GM12874 (cell line): Measurements from ENCODE around the gene ZACN.

Experiments
- TF ChIP-seq, protein P1 (sequence below): IDR thresholded peaks from 2 replicates; pipeline ENCODE4 v1.5.1; 2011; ENCODE audit warnings: low read depth, mild to moderate bottlenecking, control low read depth, low read length, moderate library complexity; ENCODE audit not compliant: insufficient read depth

Gene ZACN

DNA sequence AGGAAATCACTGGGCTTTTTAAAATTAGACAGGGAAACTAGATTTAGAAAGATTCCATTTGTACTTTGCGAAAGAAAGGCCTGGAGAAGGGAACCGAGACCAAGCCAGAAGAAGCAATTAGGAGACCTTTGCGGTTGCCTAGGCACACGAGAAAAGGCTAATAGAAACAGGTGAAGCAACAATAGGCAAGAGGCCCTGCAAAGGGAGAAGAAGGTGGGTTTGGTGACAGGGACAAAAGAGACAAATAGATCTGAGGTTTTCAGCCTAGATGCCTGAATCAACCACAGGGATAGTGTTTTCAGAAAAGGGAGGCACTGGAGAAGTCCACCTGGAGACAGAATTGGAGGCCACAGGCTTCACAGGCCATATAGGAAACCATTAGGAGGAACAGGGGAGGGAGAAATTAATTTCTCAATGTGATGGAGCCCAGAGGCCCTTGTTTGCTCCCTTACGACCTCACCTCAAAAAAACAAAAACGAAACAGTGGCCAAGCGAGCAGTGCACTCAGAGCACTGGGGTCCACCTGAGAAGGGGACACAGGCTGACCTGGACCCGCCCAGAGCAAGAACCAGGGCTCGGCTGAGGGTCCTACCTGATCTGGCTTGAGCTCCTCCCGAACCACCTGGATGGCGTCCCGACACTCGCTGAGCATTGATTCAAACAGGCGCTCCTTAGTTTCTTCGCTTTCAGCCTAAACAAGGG lies 29.0 kb upstream of the ZACN start:
- TF ChIP-seq, protein P1, sequence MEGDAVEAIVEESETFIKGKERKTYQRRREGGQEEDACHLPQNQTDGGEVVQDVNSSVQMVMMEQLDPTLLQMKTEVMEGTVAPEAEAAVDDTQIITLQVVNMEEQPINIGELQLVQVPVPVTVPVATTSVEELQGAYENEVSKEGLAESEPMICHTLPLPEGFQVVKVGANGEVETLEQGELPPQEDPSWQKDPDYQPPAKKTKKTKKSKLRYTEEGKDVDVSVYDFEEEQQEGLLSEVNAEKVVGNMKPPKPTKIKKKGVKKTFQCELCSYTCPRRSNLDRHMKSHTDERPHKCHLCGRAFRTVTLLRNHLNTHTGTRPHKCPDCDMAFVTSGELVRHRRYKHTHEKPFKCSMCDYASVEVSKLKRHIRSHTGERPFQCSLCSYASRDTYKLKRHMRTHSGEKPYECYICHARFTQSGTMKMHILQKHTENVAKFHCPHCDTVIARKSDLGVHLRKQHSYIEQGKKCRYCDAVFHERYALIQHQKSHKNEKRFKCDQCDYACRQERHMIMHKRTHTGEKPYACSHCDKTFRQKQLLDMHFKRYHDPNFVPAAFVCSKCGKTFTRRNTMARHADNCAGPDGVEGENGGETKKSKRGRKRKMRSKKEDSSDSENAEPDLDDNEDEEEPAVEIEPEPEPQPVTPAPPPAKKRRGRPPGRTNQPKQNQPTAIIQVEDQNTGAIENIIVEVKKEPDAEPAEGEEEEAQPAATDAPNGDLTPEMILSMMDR = no peak

DNA sequence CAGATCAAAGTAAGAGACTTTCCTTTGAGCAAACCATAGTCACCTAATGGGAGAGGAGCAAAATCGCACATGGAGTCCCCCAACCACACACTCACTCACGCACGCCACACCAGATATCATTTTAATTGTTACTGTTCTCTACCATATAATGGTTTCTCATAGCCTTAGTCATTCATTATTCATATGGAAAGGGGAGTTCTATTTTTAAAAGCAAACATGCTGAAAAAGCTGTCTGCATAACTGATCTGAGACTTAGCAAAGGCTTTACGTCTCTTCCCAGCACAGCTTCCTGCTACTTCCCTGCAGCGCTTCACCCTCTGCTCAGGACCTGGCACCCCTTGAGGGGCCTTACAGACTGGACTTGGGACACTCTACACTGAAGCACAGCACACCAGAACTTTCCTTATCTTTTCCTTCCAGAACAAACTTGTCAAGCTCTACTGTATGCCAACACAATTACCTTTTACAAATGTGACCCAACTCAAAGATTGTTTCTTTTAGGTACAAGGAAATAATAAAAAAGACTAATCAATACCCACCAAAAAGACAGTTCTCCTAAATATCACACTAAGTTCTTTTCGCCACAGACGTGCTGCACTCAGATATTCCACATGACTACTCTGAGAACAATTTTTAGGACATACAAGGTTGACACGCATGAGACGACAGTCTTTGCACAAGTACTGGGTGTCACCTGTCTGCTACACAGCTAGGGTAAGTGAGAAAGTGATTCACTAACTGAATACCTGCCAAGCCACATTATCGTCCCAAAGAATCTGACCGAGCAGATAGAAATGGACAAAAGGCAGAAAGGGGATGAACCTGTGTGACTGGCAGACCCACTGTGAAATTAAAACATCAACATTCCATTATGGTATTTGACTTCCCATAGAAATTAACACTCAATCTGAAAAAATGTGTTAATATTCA lies 28.2 kb upstream of the ZACN start:
- TF ChIP-seq, protein P1 = no peak

DNA sequence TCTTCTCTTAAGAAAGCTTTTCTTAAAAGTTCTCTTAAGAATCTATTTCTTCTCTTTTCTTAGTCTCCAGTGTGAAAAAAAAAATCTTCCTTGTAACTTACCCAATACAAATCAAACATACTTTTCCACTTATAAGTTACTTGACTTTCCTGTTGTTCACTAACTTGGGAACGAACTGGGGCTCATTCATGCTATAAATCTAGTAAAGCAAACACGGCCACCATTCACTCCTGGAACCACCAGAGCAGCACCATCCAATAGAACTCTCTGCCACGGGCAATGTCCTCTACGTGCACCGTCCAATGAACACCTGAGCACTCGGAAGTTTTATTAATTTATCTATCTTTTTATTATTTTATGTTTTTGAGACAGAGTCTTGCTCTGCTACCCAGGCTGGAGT lies 27.4 kb upstream of the ZACN start:
- TF ChIP-seq, protein P1 = no peak

DNA sequence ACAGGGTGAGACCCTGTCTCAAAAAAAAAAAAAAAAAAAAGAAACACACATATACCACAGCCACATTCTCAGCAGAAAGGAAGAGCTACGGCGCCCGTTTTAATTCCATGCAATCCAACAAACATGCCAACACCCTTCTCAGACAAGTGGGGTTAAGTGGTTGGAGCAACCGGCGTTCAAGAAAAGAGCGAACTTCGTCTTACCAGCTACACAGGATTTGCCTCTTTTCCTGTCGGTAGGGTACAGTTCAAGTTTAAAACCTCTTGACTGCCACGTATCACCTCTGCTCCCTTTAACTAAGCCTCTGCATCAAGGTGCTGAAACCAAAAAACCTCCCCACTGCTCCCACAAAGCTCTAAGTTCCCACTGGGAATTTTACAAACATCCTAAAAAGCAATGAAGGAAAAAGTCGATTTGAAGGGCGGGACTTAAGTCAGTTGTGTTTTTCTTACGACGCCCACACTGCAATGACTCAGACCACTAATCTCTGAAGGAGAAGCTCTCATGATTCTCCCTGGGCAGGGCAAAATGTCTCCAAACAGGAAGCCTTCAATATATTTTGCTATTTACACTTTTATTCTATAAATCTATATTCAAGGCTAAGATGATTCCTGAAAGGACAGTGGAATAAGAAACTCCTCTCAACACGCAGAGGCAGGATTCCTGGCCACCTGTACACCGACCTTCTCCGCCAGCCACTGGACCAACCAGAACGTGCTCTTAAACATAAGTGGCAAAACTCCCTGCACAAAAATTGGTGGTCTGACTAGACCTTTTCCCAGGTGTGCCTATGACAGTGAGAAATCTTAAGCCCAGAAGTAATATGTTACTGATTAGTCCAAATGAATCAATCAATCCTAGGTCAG lies 25.5 kb upstream of the ZACN start:
- TF ChIP-seq, protein P1 = no peak

DNA sequence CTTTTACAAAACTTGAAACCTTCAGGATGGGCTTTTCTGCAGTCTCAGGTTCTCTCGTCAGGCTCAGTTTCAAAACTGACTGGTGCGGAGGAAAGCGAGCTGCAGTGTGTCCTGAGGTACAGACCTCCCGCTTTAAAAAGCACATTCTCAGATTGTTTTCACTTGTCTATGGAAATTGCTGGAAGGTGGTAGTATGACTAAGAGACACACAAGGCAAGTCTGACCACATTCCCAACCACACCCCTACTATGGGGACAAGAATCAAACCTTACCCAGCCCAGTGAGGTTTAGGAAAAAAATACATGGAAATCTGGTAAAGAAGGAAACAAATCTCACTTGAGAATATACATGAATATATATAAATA lies 24.9 kb upstream of the ZACN start:
- TF ChIP-seq, protein P1 = no peak

DNA sequence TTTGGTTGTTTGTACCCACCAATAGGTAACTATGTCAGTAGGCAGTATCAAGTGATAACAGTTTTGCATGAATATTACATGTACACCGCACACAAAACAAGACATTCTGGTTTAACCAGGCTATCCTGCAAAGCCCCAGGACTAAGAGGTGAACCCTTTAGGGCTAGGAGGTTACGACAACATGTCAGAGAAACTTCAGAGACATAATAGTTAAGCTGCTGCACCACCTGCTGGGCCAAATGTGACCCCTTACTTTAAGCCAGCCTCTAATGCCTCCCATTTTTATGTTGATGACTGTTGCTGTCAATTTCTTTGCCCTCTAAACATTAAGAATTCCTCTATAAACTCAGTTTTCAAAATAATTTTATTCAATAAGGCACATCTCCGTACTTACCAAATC lies 22.1 kb upstream of the ZACN start:
- TF ChIP-seq, protein P1 = no peak
